Peyer's patch (tissue), 4 donors: Measurements from ENCODE around the gene KRTAP13-4.

Experiments used
- POLR2A ChIP-seq, 2 donors: fragments of 450-650 bp; IDR thresholded peaks; one replicate each; pipeline ENCODE4 v1.5.1; 2017; ENCODE audit warnings: antibody characterized with exemption in 2 of 2, mild to moderate bottlenecking in 2 of 2, moderate library complexity in 2 of 2
- TF ChIP-seq, protein P1 (sequence below), 6 experiments: fragments of 450-650 bp in 4 of 6; fragments of 200-600 bp in 2 of 6; sonication (generic) in 1 of 6; IDR thresholded peaks; one replicate each; pipeline ENCODE4 v1.5.1; 2017 to 2019; ENCODE audit warnings: antibody characterized with exemption in 6 of 6, mild to moderate bottlenecking in 3 of 6, moderate library complexity in 1 of 6

- TF ChIP-seq POLR2A (IDR thresholded peaks at IDR 0.05) = no peak
- TF ChIP-seq, protein P1, sequence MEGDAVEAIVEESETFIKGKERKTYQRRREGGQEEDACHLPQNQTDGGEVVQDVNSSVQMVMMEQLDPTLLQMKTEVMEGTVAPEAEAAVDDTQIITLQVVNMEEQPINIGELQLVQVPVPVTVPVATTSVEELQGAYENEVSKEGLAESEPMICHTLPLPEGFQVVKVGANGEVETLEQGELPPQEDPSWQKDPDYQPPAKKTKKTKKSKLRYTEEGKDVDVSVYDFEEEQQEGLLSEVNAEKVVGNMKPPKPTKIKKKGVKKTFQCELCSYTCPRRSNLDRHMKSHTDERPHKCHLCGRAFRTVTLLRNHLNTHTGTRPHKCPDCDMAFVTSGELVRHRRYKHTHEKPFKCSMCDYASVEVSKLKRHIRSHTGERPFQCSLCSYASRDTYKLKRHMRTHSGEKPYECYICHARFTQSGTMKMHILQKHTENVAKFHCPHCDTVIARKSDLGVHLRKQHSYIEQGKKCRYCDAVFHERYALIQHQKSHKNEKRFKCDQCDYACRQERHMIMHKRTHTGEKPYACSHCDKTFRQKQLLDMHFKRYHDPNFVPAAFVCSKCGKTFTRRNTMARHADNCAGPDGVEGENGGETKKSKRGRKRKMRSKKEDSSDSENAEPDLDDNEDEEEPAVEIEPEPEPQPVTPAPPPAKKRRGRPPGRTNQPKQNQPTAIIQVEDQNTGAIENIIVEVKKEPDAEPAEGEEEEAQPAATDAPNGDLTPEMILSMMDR (IDR thresholded peaks at IDR 0.05) = no peak
These were observed 49.2 kb downstream of the KRTAP13-4 start for GRCh38 chr21:30479259-30479658.
